T-helper 22 cell (primary cell): ENCODE measurements around the gene MATN3.
A peak's percentile ranks its signal among the peaks of the same experiment; 100 is the strongest.
"Not testable (repeated sequence)": the region's sequence is repeated elsewhere in the genome, so short reads cannot be mapped to it uniquely, and the experiment has no call there.

ENCODE experiments used
- DNase-seq: peaks from one replicate; pipeline ENCODE4 v3.0.0-alpha.2; 2020; ENCODE audit warnings: low read depth

MATN3 gene

GRCh38 chr2:20012282-20013125 lies at the start of gene MATN3:
TSS of gene MATN3 (minus strand) at chr2:20012668. CDS start at chr2:20012631, 37 bp downstream.
- no peak for DNase-seq

- no peak for DNase-seq
Observed at GRCh38 chr2:20061940-20062339, 49.5 kb upstream of the MATN3 start.

GRCh38 chr2:20061476-20061875 lies 49.0 kb upstream of the MATN3 start:
- DNase-seq: no peak

- DNase-seq: no peak
Observed at GRCh38 chr2:20060106-20060505, 47.6 kb upstream of the MATN3 start.

GRCh38 chr2:20057268-20057667 lies 44.8 kb upstream of the MATN3 start:
- DNase-seq: no peak

GRCh38 chr2:20054931-20055330 lies 42.5 kb upstream of the MATN3 start:
- DNase-seq: no peak

- no peak for DNase-seq
Observed at GRCh38 chr2:20054119-20054518, 41.7 kb upstream of the MATN3 start.

GRCh38 chr2:20052861-20053281 lies 40.4 kb upstream of the MATN3 start:
- DNase-seq: no peak

GRCh38 chr2:20052229-20052851 lies 39.9 kb upstream of the MATN3 start:
- DNase-seq: no peak

GRCh38 chr2:20051532-20052228 lies 39.2 kb upstream of the MATN3 start, which contains the start of gene LAPTM4A:
TSS of gene LAPTM4A (minus strand) at chr2:20051628. CDS start at chr2:20051520, 108 bp downstream.
- peak; percentile 98 for DNase-seq

GRCh38 chr2:20050646-20051531 lies 38.4 kb upstream of the MATN3 start:
- no peak for DNase-seq

- peak; percentile 30 for DNase-seq
Observed at GRCh38 chr2:20050104-20050645, 37.7 kb upstream of the MATN3 start.

- DNase-seq: no peak
Observed at GRCh38 chr2:20049637-20050036, 37.2 kb upstream of the MATN3 start.

GRCh38 chr2:20048488-20049448 lies 36.3 kb upstream of the MATN3 start:
- no peak for DNase-seq

- DNase-seq: not testable (repeated sequence)
Observed at GRCh38 chr2:20045712-20046292, 33.3 kb upstream of the MATN3 start.

- DNase-seq: no peak
Observed at GRCh38 chr2:20044778-20045177, 32.3 kb upstream of the MATN3 start.

GRCh38 chr2:20042531-20042930 lies 30.1 kb upstream of the MATN3 start:
- DNase-seq: no peak

- DNase-seq: no peak
Observed at GRCh38 chr2:20040489-20041172, 28.2 kb upstream of the MATN3 start.

GRCh38 chr2:20037660-20038059 lies 25.2 kb upstream of the MATN3 start:
- DNase-seq: no peak
